Measurements from ENCODE around the gene RUNDC3A.

GRCh38 chr17:44318077-44318892, 9.9 kb downstream of the RUNDC3A start:
- TF ChIP-seq POLR2A (IDR thresholded peaks at IDR 0.05; ENCODE audit: extremely low read depth, insufficient read length) (no peak), CTCF (IDR thresholded peaks at IDR 0.05; ENCODE audit: low read depth, low read length) (no peak), MAX (IDR thresholded peaks at IDR 0.05; ENCODE audit: low read depth, low read length) (no peak), MYC (IDR thresholded peaks at IDR 0.05; ENCODE audit: low read depth, low read length) (no peak)
